PC-9 (cell line): ENCODE measurements around the gene CHMP2B. TPM values are rescaled to one million over a fixed set of nuclear protein-coding genes. Genes with fewer than 3 reads are reported as not detected.

Experiments used
- Bru-seq: library from RNA; stranded (reverse); fragments of 400-500 nt; gene quantifications from one replicate; lab custom pipeline; 2021; lab: Mats Ljungman, UMichigan
- BruChase-seq, 2 experiments: library from RNA; stranded (reverse); fragments of 400-500 nt; gene quantifications; one replicate each; lab custom pipeline; 2021; lab: Mats Ljungman, UMichigan
- BruUV-seq: library from RNA; stranded (reverse); fragments of 400-500 nt; replicated peaks from 2 replicates; lab custom pipeline; 2021; lab: Mats Ljungman, UMichigan
- CTCF ChIA-PET: fragments of 300-600 bp; sonication (Branson Sonifier 250); formaldehyde crosslinking; loops from one replicate; lab custom pipeline; 2022; ENCODE audit warnings: antibody characterized with exemption; lab: Charles Lee
- POLR2A ChIA-PET: fragments of 300-600 bp; sonication (Branson Sonifier 250); formaldehyde crosslinking; loops from one replicate; lab custom pipeline; 2022; ENCODE audit warnings: antibody characterized with exemption; ENCODE audit not compliant: unreplicated experiment; lab: Charles Lee
- DNase-seq, 2 experiments: peaks; one replicate each; pipeline versions ENCODE4 v3.0.0 to v3.0.0-alpha.2; 2015 to 2022; ENCODE audit warnings: mixed read lengths in 1 of 2
- H2AFZ ChIP-seq: fragments of 200-600 bp; sonication (generic); 2 replicates; pipeline ENCODE4 v1.8.1; 2017; ENCODE audit warnings: antibody characterized with exemption
- H3F3A ChIP-seq: fragments of 200-600 bp; sonication (generic); 2 replicates; pipeline ENCODE4 v1.8.1; 2017; ENCODE audit warnings: antibody characterized with exemption, mild to moderate bottlenecking, low read depth; ENCODE audit not compliant: insufficient read depth
- H3K27ac ChIP-seq: fragments of 200-600 bp; sonication (generic); 2 replicates; pipeline ENCODE4 v1.6.1; 2016; ENCODE audit warnings: mixed run types
- H3K27me3 ChIP-seq: fragments of 200-600 bp; sonication (generic); 2 replicates; pipeline ENCODE4 v1.6.1; 2016; ENCODE audit warnings: low read depth, mixed run types; ENCODE audit not compliant: insufficient read depth
- H3K36me3 ChIP-seq: fragments of 200-600 bp; sonication (generic); 2 replicates; pipeline ENCODE4 v1.6.1; 2016; ENCODE audit warnings: low read depth, mixed run types
- H3K4me1 ChIP-seq: fragments of 200-600 bp; sonication (generic); replicated peaks from 2 replicates; pipeline ENCODE4 v1.6.1; 2016; ENCODE audit warnings: mixed run types; ENCODE audit not compliant: insufficient read depth
- H3K4me2 ChIP-seq: fragments of 200-600 bp; sonication (generic); 2 replicates; pipeline ENCODE4 v1.6.1; 2017; ENCODE audit warnings: mixed run types
- H3K4me3 ChIP-seq: fragments of 200-600 bp; sonication (generic); 2 replicates; pipeline ENCODE4 v1.6.1; 2016; ENCODE audit warnings: mixed run types
- H3K79me2 ChIP-seq: fragments of 200-600 bp; sonication (generic); 2 replicates; pipeline ENCODE4 v1.6.1; 2017; ENCODE audit warnings: low read depth, mixed run types
- H3K9me2 ChIP-seq: fragments of 200-600 bp; sonication (generic); 2 replicates; pipeline ENCODE4 v1.8.1; 2017; ENCODE audit warnings: mild to moderate bottlenecking; ENCODE audit not compliant: insufficient read depth
- H3K9me3 ChIP-seq: fragments of 200-600 bp; sonication (generic); 2 replicates; pipeline ENCODE4 v1.8.1; 2016; ENCODE audit warnings: low read depth; ENCODE audit not compliant: insufficient read depth
- H4K20me1 ChIP-seq: fragments of 200-600 bp; sonication (generic); 2 replicates; pipeline ENCODE4 v1.8.1; 2017; ENCODE audit not compliant: insufficient read depth
- CTCF ChIP-seq: fragments of 200-600 bp; sonication (generic); conservative IDR thresholded peaks from 2 replicates; pipeline ENCODE4 v1.6.1; 2017; ENCODE audit warnings: mixed run types, antibody characterized with exemption, mild to moderate bottlenecking, moderate library complexity
- EZH2 ChIP-seq: fragments of 200-600 bp; sonication (generic); IDR thresholded peaks from 2 replicates; pipeline ENCODE4 v1.8.0; 2017; ENCODE audit warnings: antibody characterized with exemption, low read depth
- intact Hi-C: fragments of 100-400 bp; cut with micrococcal nuclease; formaldehyde crosslinking; loops from one replicate; pipeline ENCODE4 v1.10.0; 2022; ENCODE audit not compliant: unreplicated experiment
- long read RNA-seq: library from polyadenylated mRNA; stranded (forward); transcript quantifications from one replicate; pipeline ENCODE4 v2.0.0, GENCODE V29; 2022
- total RNA-seq: library from RNA; stranded (reverse); gene quantifications from 2 replicates; pipeline ENCODE4 v1.2.3, GENCODE V29; 2021

Gene CHMP2B
- 38.1 and 54.6 TPM in 2 replicates for total RNA-seq
- Bru-seq, nascent RNA = percentile 97 among the genes with signal in this experiment
- BruChase-seq, experiment 1, labeled RNA remaining after a 2-hour chase = percentile 92 among the genes with signal in this experiment
- BruChase-seq, experiment 2, labeled RNA remaining after a 6-hour chase = percentile 95 among the genes with signal in this experiment
- long read RNA-seq, transcript CHMP2B-203 (5 exons, 2,528 nt) = minor isoform, 6 of 167 reads
- long read RNA-seq, transcript CHMP2B-201 (6 exons, 2,557 nt) = major isoform, 135 of 167 reads
- long read RNA-seq, partial matches to known transcripts = 2 of 167 reads
- long read RNA-seq, other reads (novel, unspliced or antisense) = 24 of 167 reads

GRCh38 chr3:87227104-87227834, at the start of gene CHMP2B:
CHMP2B (plus strand) TSS chr3:87227309; CDS start chr3:87227523, 214 bp downstream.
- BruUV-seq = TSS peak; percentile 45

GRCh38 chr3:87179642-87180041, 47.5 kb upstream of the CHMP2B start:
- ChIA-PET CTCF (interaction anchor here (0.6 kb wide), 1 partner anchor 80 kb away, joined by 3 read pairs; no protein-coding TSS in a partner anchor), POLR2A (no interaction called here)
- no TSS peak for BruUV-seq
- Histone ChIP-seq H3K9me2 (no peaks in the 10 kb centered on the region), H3F3A (no peaks in the 10 kb centered on the region), H3K4me2 (no peak overlapping the region), H3K27ac (no peak overlapping the region), H3K79me2 (no peaks in the 10 kb centered on the region), H3K4me1 (no peaks in the 10 kb centered on the region), H3K4me3 (no peak overlapping the region), H2AFZ (no peak overlapping the region), H3K36me3 (no peaks in the 10 kb centered on the region), H3K27me3 (no peaks in the 10 kb centered on the region), H4K20me1 (no peaks in the 10 kb centered on the region), H3K9me3 (no peaks in the 10 kb centered on the region)
- intact Hi-C loops = no loop called here
- no peak for TF ChIP-seq EZH2
- no peak for TF ChIP-seq CTCF
- no peak for DNase-seq

More at GRCh38 chr3:87227104-87227834, at the start of gene CHMP2B:
- CTCF ChIA-PET = no interaction called here
- peaks cover 24% of the 10 kb centered on the region for H3K36me3 ChIP-seq
- H3K79me2 ChIP-seq = peaks cover 60% of the 10 kb centered on the region
- no peaks in the 10 kb centered on the region for H3F3A ChIP-seq
- TF ChIP-seq CTCF = no peak
- no peak for TF ChIP-seq EZH2
- peaks cover 25% of the 10 kb centered on the region for H3K4me1 ChIP-seq
- peak; percentile 85 to 92 for DNase-seq
- peaks cover 34% of the 10 kb centered on the region for H4K20me1 ChIP-seq
- intact Hi-C loops = loop anchor here (1.0 to 5.0 kb wide), 3 partner anchors 21 to 140 kb away; no protein-coding TSS in a partner anchor
- POLR2A ChIA-PET = interaction anchor here (0.6 to 0.7 kb wide), 5 partner anchors 9 to 434 kb away, joined by 3 to 5 read pairs (median 3); no protein-coding TSS in a partner anchor
- H3K27ac ChIP-seq = peak within 1 kb of the TSS; percentile 97
- H3K27me3 ChIP-seq = no peaks in the 10 kb centered on the region
- H3K4me2 ChIP-seq = peak within 1 kb of the TSS; percentile 81
- no peaks in the 10 kb centered on the region for H3K9me3 ChIP-seq
- no peaks in the 10 kb centered on the region for H3K9me2 ChIP-seq
- H3K4me3 ChIP-seq = peak within 1 kb of the TSS; percentile 84
- peak within 1 kb of the TSS; percentile 98 for H2AFZ ChIP-seq

- no peak overlapping the region for H3K4me2 ChIP-seq
- TF ChIP-seq EZH2 (no peak), CTCF (no peak)
- peaks cover under 1% of the 10 kb centered on the region; the same call in 1 of the 2 replicates for H3K4me1 ChIP-seq
- no peaks in the 10 kb centered on the region for H3K9me3 ChIP-seq
- no peaks in the 10 kb centered on the region for H3K79me2 ChIP-seq
- ChIA-PET CTCF (no interaction called here), POLR2A (no interaction called here)
- no TSS peak for BruUV-seq
- no peaks in the 10 kb centered on the region for H3K9me2 ChIP-seq
- H3F3A ChIP-seq = no peaks in the 10 kb centered on the region
- intact Hi-C loops = no loop called here
- no peak overlapping the region for H3K4me3 ChIP-seq
- H3K27ac ChIP-seq = no peak overlapping the region
- no peaks in the 10 kb centered on the region for H3K36me3 ChIP-seq
- no peak for DNase-seq
- no peaks in the 10 kb centered on the region for H3K27me3 ChIP-seq
- H2AFZ ChIP-seq = no peak overlapping the region
- H4K20me1 ChIP-seq = no peaks in the 10 kb centered on the region
Observed at GRCh38 chr3:87181551-87181950, 45.6 kb upstream of the CHMP2B start.
